GM21737 (cell line): ENCODE results near the gene HTR5A.

ENCODE experiments used
- ATAC-seq: cut with Tn5 transposase; IDR thresholded peaks from one replicate; pipeline ENCODE4 v1.9.1; 2021; ENCODE audit warnings: mild to moderate bottlenecking, moderate library complexity; ENCODE audit not compliant: unreplicated experiment

Gene HTR5A

DNA sequence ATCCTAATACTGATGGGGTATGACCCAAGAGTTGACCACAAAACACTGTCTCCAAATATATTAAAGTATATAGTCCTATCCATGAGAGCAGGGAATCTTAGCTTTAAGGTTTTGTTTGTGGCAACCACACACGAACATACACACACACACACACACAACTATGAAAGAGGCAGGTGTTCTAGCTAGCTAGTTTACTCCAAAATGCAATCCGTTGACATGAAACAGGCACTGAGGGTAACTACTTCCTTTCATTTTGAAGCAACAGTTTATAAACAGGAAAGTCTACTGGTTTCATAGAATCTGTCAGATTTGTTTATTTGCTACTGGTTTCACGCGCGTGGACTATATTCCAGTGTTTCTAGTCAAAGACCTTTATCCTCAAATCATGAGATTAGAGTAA, 14.8 kb downstream of the HTR5A start:
- no peak for ATAC-seq

- ATAC-seq, result no peak
Observed at GRCh38 chr7:155090684-155091083, 20.6 kb downstream of the HTR5A start.

- no peak for ATAC-seq
Observed at GRCh38 chr7:155093596-155093995, 23.5 kb downstream of the HTR5A start.

DNA sequence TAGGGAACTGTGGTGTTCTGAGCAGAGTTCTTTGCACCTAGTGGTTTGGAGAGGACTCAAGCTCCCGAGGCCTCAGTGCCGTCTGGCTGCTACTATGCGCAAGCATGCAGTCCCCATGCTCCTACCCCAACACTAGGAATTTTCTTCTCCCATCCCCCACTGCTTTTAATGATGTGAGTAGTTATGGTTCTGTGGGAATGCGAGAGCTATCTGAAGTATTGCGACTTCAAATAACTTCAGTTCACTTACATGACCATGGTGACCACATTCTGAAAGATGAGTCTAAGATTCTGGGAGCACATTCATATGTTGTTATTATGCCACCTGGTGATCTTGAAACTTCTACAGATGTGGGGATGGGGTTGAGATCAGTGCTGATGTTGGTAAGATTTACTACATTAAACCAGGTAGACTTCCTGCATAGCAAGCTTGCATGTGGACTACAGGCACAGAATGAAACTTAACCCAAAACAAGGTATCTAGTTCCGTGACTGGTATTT, 24.6 kb downstream of the HTR5A start:
- no peak for ATAC-seq

- no peak for ATAC-seq
Observed at GRCh38 chr7:155097338-155097737, 27.2 kb downstream of the HTR5A start.

- ATAC-seq, result no peak
Observed at GRCh38 chr7:155103839-155104238, 33.7 kb downstream of the HTR5A start.

GRCh38 chr7:155104913-155105312, 34.8 kb downstream of the HTR5A start:
- ATAC-seq, result no peak

DNA sequence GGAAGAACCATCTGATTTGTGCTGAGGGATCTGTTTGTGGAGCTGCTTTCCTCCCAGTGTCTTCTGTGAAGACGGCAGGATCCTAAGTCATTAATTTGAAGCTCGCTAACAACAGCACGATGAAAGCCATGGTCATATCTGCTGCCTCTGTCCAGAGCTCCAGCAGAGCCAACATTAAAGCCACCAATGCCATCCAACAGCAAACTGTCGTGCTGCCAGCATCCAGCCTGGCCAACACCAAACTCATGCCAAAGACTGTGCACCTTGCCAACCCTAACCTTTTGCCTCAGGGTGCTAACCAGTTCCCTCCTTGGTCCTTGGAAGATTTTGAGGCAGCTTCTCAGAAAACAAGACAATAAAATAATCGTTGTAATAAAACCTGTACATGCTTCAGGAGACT, 36.2 kb downstream of the HTR5A start:
- ATAC-seq, result no peak

- no peak for ATAC-seq
Observed at GRCh38 chr7:155107126-155107525, 37.0 kb downstream of the HTR5A start.

DNA sequence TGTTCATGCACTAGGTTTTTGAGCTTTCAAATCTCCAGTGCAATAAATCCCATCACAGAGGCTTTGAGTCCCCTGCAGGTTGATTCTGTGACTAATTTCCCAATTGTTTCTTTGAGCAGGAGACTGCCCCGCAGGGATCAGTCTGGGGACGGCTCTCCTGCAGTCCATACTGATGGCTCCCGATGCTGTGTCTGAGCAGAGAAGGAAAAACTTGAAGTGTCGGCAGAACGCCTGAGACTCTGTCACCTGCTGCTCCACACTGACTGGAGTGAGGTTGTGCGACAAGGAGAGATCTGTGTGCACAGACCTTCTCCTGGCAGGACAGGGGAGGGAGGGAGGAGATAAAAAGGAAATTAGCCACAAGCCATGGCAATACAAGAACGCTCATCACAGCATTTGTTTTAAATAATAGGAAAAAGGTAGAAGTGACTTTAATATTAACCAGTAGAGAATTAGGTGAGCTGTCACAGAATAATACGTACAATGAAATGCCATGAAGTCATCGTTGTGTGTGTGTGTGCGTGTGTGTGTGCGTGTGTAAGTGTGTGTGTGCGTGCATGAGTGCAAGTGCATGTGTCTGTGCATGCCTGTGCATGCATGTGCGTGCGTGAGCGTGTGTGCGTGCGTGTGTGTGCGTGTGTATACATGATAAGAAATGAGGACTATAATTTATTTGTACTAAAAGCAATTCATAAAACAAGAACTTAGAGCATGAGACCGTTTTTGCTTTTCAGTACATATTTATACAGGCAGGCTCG, 38.2 kb downstream of the HTR5A start:
- no peak for ATAC-seq

GRCh38 chr7:155109121-155109520, 39.0 kb downstream of the HTR5A start:
- no peak for ATAC-seq

DNA sequence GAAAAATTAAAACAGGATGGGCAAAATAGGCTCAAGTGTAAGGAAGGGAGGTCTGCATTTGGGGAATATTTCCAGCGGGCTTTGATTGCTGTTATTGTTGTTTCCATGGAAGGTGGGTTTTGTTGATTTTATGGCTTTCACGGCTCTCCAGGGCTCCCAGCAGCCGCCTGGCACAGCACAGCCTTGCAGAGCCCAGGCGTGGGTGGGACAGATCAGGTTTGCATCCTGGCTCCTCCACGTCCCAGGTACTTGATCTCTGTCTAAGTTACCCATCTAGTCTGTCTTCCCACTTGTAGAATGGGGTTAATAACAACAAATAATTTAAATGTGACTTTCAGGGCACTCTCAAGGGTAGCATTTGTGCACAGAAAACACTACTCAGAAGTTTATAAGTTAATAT, 45.2 kb downstream of the HTR5A start:
- ATAC-seq, result no peak

DNA sequence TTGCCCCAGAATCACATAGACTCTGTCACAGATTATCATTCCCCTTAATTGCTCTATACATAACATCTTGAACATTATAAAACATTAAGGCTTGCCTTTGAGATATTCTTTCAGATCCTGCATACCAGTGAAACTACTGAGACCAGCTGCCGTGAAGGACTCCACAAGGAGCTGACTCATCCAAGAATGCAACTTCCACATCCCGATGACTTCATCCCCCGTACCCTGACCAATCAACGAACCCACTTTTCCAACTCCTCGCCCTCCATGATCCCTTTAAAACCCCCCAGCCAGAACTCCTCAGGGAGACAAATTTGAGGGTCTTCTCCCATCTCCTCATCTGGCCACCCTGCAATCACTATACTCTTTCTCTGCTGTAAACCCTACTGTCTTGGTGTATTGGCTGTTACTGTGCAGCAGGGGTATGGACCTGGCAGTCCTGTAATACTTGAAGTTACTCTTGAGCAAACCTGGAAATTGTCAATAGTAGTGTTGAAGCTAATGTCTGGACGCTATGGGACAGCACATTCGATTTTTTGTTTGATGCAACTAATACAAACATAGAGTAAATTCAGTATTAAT, 49.8 kb downstream of the HTR5A start:
- no peak for ATAC-seq

- no peak for ATAC-seq
Observed at GRCh38 chr7:155120460-155120859, 50.3 kb downstream of the HTR5A start.

DNA sequence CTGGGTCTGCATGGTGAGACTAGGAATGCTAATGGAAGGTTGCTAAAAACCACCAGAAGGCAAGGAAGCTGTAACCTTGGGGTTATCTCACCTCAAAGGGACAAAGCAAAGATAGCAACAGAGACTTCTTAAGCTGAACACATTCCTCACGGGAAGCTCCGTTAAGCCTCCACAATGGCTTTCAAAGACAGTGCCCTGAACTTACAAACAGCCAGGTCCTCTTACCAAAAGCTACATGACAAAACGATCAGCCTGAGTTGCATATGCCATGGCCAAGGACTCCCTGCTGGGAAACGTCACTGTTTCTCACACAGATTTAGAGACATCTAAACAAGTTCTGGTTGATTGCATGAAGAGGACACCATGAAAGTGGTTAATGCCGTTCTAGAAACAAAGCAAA, 52.7 kb downstream of the HTR5A start:
- no peak for ATAC-seq

DNA sequence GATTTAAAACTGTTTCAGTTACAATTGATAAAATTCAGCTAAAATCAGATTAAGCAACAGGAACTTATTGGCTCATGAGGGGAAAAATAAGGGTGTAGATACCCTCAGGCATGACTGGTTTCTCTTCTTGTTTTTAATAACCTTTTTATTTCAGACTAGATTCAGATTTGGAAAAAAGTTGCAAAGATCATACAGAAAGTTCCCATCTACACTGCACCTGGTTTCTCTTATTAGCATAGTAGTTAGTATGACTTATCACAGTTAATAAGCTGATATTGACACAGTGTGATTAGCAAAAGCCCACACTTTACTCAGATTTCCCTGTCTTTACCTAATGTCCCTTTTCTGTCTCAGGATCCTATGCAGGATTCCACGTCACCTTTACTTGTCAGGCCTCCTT, 53.3 kb downstream of the HTR5A start:
- no peak for ATAC-seq

DNA sequence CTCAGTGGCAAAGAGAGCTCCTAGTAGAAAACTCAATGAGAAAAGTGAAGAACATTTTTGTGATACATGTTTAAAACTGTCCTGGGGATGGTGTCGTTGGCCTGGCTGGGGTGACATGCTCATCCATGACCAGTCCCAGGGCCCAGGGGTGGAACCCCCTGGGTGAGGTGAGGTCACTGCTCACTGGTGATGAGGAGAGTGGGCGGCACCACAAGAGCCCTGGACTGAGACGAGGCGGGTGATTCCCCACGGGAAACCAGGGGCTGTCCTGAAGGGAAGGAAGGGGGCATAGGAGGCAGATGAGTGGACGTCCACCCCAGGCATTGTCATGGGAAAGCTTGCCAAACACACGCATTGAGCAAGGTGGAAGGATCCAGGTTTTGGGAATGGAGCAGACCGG, 54.6 kb downstream of the HTR5A start:
- ATAC-seq, result no peak

DNA sequence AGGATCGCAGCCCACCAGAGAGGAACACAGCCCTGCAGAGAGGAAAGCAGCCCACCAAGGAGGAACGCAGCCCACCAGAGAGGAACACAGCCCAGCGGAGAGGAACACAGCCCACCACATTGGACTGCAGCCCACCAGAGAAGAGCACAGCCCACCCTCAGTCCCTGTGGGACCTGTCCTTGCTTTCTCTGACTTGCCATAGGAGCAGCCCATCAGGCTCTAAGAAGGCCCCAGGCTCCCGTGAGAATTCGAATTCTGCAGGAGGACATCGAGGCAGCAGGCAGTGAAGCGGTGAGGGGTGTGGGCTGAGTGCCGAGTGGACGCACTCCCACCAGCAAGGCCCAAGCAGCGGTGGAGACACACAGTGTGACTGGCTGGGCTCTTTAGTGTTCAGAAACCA, 59.1 kb downstream of the HTR5A start:
- no peak for ATAC-seq

DNA sequence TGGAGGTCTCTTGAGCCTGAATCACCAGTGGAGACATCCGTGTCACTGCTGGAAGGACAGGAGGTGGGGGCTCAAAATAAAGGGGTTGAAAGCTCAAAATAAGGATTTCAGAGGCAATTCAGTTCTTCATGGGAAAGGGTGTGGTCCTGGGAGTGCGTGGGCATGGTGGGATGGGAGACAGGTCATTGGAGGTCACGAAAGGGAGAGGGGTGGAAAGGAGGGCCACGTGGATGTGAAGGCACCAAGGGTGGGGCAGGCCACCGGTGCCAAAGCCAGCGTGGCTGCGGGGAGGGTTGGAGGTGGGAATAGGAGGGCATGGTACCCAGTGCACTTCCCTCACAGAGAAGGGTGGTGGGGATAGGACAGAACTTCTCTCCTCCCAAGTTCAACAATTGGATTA, 59.7 kb downstream of the HTR5A start:
- no peak for ATAC-seq

GRCh38 chr7:155130493-155130892, 60.4 kb downstream of the HTR5A start:
- no peak for ATAC-seq

DNA sequence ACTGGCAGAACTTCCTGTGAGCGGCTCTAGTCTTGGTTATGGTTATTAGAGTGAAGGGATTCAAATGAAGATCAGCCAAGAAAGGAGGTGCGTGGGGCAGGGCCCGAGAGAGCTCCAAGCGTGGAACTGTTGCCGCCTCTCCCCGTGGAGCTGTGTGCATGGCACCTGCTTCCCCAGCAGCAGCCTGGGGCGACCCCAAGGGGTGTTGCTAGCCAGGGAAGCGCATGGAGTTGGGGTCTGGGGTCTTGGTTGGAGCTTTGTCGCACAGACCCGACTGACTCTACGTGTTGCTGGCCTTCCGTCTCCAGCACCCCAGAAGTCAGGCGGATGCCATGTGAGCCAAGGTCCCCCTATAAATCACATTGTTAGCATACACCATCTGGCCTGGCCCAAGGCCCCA, 61.0 kb downstream of the HTR5A start:
- no peak for ATAC-seq

GRCh38 chr7:155132431-155132830, 62.3 kb downstream of the HTR5A start:
- no peak for ATAC-seq
